ENCODE results near the gene CBFB.

The CBFB gene

GRCh38 chr16:67144943-67145342 lies 116.0 kb downstream of the CBFB start:
- H3K4me3 ChIP-seq (ENCODE audit: low read depth, low read length), result no peak overlapping the region
- no peaks in the 10 kb centered on the region for H3K9me3 ChIP-seq
- no peak for DNase-seq
- peaks cover 80% of the 10 kb centered on the region for H3K36me3 ChIP-seq
- TF ChIP-seq CTCF (IDR thresholded peaks at IDR 0.05; ENCODE audit: low read depth, low read length), result no peak
- H3K27me3 ChIP-seq, result no peaks in the 10 kb centered on the region
- no peaks in the 10 kb centered on the region for H3K4me1 ChIP-seq

- TF ChIP-seq CTCF (IDR thresholded peaks at IDR 0.05; ENCODE audit: low read depth, low read length), result no peak
These were observed 116.8 kb downstream of the CBFB start for GRCh38 chr16:67145746-67146145.

GRCh38 chr16:67146523-67147357 lies 117.8 kb downstream of the CBFB start:
- H3K4me3 ChIP-seq (ENCODE audit: low read depth, low read length), result no peak overlapping the region
- H3K9me3 ChIP-seq, result no peaks in the 10 kb centered on the region
- 0 out of 2 replicates have a peak, but pooled peaks cover 2% of the 10 kb centered on the region for H3K4me1 ChIP-seq
- no peak for DNase-seq
- H3K36me3 ChIP-seq, result peaks cover 62% of the 10 kb centered on the region
- H3K27me3 ChIP-seq, result no peaks in the 10 kb centered on the region
- no peak for TF ChIP-seq CTCF (IDR thresholded peaks at IDR 0.05; ENCODE audit: low read depth, low read length)

More at GRCh38 chr16:67145746-67146145, 116.8 kb downstream of the CBFB start:
- Histone ChIP-seq H3K27me3 (no peaks in the 10 kb centered on the region), H3K36me3 (peaks cover 72% of the 10 kb centered on the region), H3K9me3 (no peaks in the 10 kb centered on the region), H3K4me1 (no peaks in the 10 kb centered on the region), H3K4me3 (ENCODE audit: low read depth, low read length) (no peak overlapping the region)
- DNase-seq, result no peak

- Histone ChIP-seq H3K27me3 (no peaks in the 10 kb centered on the region), H3K4me3 (ENCODE audit: low read depth, low read length) (no peak overlapping the region), H3K4me1 (0 out of 2 replicates have a peak, but pooled peaks cover 2% of the 10 kb centered on the region), H3K9me3 (no peaks in the 10 kb centered on the region), H3K36me3 (peaks cover 56% of the 10 kb centered on the region)
- TF ChIP-seq CTCF (IDR thresholded peaks at IDR 0.05; ENCODE audit: low read depth, low read length), result no peak
- no peak for DNase-seq
These were observed 118.6 kb downstream of the CBFB start for GRCh38 chr16:67147437-67148140.

GRCh38 chr16:67148221-67148620 lies 119.3 kb downstream of the CBFB start:
- DNase-seq, result no peak
- Histone ChIP-seq H3K4me1 (0 out of 2 replicates have a peak, but pooled peaks cover 2% of the 10 kb centered on the region), H3K4me3 (ENCODE audit: low read depth, low read length) (no peak overlapping the region), H3K36me3 (peaks cover 50% of the 10 kb centered on the region), H3K27me3 (no peaks in the 10 kb centered on the region), H3K9me3 (no peaks in the 10 kb centered on the region)
- no peak for TF ChIP-seq CTCF (IDR thresholded peaks at IDR 0.05; ENCODE audit: low read depth, low read length)

Measured in BE2C (cell line).